ENCODE results near the gene JAZF1.
A peak's percentile ranks its signal among the peaks of the same experiment; 100 is the strongest.

Gene JAZF1

DNA sequence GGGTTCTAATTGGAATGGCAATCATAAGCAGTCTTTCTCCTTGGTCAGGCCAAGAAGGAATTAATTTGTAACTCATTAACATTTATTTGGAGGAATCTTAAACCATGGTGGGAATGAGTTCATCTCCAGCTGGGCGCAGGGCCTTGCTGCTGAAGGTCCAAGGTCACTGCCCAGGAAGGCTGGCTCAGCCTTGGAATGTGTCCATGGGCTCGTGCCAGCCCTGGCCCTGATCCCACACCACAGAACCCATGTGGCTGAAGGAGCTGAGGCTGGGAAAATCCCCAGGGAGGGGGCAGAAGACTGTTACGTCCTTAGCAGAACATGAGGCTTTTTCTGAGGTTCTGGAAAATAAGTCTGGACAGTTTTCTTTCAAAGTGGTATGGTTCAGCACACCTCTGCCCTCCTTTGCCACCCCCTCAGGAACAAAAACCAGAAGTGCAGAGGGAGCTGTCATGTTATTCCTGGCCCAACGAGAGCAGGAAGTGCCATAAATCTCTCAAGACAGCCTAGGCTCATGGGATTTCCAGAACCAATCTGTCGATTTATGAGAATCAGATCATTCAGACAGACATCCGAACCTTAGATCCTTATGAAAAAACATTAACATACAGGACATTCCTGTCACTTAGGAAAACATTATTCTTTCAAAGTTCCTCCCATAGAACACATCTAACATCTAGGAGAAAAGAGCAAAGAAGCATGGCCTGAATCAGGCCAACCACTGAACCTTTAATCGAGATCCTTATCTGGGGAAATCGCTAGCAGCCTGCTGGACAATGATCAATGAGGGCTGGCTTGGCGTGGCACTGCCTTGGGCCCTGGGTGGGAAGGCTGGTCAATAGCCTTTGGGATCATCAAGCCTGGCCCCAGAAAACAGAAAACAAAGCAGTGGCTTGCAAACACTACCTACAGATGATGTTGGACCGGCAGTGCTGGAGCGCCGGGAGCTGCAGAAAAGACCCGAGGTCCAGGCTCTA, 306.3 kb downstream of the JAZF1 start:
- peak; percentile 72 for DNase-seq (ENCODE audit: low read depth)
- TF ChIP-seq, protein P1, sequence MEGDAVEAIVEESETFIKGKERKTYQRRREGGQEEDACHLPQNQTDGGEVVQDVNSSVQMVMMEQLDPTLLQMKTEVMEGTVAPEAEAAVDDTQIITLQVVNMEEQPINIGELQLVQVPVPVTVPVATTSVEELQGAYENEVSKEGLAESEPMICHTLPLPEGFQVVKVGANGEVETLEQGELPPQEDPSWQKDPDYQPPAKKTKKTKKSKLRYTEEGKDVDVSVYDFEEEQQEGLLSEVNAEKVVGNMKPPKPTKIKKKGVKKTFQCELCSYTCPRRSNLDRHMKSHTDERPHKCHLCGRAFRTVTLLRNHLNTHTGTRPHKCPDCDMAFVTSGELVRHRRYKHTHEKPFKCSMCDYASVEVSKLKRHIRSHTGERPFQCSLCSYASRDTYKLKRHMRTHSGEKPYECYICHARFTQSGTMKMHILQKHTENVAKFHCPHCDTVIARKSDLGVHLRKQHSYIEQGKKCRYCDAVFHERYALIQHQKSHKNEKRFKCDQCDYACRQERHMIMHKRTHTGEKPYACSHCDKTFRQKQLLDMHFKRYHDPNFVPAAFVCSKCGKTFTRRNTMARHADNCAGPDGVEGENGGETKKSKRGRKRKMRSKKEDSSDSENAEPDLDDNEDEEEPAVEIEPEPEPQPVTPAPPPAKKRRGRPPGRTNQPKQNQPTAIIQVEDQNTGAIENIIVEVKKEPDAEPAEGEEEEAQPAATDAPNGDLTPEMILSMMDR (conservative IDR thresholded peaks at IDR 0.05; ENCODE audit: low read length): no peak

DNA sequence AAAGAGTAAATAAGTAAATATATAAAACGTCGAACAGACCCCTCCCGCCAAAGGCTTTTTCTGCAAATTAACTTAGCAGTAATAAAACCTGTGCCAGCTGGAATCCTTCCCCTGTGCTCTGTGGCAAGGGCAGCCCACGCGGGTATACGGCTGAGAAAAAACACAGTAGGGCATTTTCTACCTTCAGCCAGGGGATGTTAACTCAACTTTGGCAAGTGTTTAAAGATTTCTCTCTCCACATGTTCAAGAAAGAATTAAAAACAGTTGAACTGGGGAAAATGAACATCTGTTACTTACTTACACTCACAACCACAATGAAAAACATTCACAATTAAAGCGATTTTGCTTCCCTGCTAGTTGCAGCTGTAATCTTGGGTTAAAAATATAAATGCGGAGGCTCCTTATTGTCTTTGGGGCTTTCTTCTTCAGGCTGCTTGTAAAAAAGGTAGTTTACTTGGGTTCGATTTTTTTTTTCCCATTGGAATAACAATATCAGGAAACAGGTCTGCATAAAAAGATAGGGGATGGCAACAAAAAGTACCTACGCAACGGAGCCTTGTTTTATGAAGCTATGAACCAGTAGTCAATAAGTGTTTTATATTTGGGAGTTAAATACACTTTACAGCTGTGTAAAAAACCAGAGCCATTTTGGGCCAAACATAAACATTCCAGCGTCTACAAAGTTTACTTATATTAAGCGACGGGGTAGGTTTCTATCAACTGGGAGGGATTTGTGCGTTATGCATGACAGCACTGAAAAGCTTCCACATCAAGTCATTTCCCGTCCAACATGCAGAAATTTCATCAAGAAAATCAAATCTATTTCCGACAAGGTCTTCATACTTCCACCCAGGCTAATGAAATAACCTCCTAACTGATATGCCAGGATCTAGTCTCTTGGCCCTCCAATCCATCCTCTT, 308.0 kb downstream of the JAZF1 start:
- H3K4me3 ChIP-seq (ENCODE audit: low read length): no peak overlapping the region
- peak; percentile 64 for DNase-seq (ENCODE audit: low read depth)
- TF ChIP-seq, protein P1 (conservative IDR thresholded peaks at IDR 0.05; ENCODE audit: low read length): no peak

More for the DNA sequence above, 306.3 kb downstream of the JAZF1 start:
- no peak overlapping the region for H3K4me3 ChIP-seq (ENCODE audit: low read length)

DNA sequence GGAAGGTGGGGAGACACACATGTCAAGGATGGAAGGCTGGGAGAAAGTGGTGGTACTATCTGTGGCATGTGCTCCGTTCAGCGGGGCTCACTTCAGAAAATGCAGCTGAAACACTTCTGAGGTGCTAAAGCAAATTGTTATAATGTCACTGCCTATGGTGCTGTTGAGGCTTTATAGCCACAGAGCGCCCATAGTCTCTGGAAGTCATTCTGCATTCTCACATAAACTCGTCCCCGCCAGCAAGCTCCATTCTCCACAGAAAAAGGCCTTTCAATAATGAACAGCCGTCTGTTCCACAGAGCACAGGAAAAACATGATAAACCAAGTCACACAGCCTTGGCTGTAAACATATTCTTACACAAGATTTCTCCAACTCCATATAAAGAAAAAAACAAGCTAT, 308.7 kb downstream of the JAZF1 start:
- no peak overlapping the region for H3K4me3 ChIP-seq (ENCODE audit: low read length)
- no peak for DNase-seq (ENCODE audit: low read depth)
- TF ChIP-seq, protein P1 (conservative IDR thresholded peaks at IDR 0.05; ENCODE audit: low read length): no peak

DNA sequence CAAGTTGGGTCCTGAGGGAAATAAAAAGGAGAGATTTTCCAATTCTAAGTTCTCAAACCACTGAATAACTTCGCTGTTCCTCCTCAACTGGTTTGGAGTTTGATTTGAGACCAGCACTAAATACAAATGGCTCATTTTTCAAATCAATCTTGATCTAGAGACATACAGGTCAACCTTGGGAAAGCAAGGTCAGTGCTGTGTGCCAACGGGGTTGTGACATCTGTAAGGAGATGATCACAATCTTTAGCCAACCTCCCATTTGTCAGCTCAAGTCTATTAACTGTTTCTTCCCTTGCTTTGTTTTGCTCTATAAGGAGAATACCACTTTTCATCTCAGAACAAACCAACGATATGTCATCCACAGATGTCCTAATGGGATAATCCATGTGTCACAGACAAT, 309.5 kb downstream of the JAZF1 start:
- no peak for DNase-seq (ENCODE audit: low read depth)
- TF ChIP-seq, protein P1 (conservative IDR thresholded peaks at IDR 0.05; ENCODE audit: low read length): no peak
- no peak overlapping the region for H3K4me3 ChIP-seq (ENCODE audit: low read length)

DNA sequence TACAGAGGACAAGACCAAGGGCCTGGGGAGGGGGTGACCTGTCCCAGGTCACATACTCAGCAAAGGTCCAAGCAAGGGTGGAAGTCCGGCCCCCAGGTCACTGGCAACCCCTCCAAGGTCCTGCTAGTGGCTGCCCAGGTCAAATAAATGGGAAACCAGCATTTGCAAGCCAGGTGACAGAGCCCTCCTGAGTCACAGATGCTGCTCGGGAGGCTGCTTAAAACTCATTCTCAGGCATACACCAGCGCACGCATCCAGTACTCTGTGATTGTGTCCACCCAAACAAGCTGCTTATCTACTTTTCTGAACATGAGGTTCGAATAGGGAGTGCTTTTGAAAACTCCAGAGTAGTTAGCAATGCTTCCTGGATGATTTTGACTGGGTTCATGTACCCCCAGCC, 310.0 kb downstream of the JAZF1 start:
- TF ChIP-seq, protein P1 (conservative IDR thresholded peaks at IDR 0.05; ENCODE audit: low read length): no peak
- DNase-seq (ENCODE audit: low read depth): no peak
- no peak overlapping the region for H3K4me3 ChIP-seq (ENCODE audit: low read length)

DNA sequence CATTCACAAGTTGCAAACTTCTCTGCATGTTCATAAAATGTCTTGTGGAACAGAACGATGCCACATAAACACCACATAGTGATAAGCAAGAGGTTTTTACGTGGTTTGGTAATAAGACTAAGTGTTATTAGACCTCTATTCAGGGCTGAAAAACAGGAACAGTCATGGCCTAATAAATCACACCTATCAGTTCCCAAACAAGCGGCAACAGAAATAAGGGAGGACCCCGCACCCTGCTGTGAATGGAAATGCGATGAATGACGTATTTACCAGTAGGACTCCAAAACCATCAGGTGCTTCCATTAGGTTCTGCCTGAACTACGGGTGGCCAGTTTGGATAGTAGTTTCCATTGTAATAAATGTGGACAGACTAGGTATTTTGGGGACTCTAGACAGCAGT, 311.5 kb downstream of the JAZF1 start:
- DNase-seq (ENCODE audit: low read depth): no peak
- TF ChIP-seq, protein P1 (conservative IDR thresholded peaks at IDR 0.05; ENCODE audit: low read length): no peak
- H3K4me3 ChIP-seq (ENCODE audit: low read length): no peak overlapping the region
